ENCODE data around the gene TMEM14A. TPM values are rescaled to one million over a fixed set of nuclear protein-coding genes. Genes with fewer than 3 reads are reported as not detected.
"Not testable (repeated sequence)": the region's sequence is repeated elsewhere in the genome, so short reads cannot be mapped to it uniquely, and the experiment has no call there.

TMEM14A gene
- total RNA-seq, 1 donor from 2014 or later: 14.6 TPM

DNA sequence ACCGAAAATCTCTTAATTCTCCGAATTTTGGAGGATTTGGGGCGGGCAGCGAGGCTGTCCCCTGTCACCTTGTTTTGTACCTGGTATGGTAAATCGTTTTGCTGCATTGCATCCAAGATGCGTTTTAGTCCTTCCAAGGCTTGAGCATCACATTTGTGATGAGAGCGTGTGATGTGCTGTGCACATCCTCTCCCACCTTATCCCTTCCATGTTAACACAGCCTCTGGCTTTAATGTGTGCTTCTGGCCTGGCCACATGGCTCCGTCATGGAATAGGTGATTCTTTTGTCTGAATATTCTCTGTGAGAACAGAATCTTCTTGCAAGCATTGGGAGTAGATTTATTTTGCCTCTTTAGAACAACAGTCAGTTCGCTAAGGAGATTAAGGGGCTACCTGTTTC lies 763 bp downstream of the TMEM14A start:
- DNase-seq (no peak), ATAC-seq (no peak)
- Histone ChIP-seq H3K9me3 (no peaks in the 10 kb centered on the region), H3K27ac (no peak overlapping the region), H3K27me3 (ENCODE audit: low read depth) (no peaks in the 10 kb centered on the region), H3K4me1 (peaks cover 6% of the 10 kb centered on the region), H3K4me3 (peak overlapping the region; percentile 64), H3K36me3 (peaks cover 1% of the 10 kb centered on the region)
- TF ChIP-seq, protein P1, sequence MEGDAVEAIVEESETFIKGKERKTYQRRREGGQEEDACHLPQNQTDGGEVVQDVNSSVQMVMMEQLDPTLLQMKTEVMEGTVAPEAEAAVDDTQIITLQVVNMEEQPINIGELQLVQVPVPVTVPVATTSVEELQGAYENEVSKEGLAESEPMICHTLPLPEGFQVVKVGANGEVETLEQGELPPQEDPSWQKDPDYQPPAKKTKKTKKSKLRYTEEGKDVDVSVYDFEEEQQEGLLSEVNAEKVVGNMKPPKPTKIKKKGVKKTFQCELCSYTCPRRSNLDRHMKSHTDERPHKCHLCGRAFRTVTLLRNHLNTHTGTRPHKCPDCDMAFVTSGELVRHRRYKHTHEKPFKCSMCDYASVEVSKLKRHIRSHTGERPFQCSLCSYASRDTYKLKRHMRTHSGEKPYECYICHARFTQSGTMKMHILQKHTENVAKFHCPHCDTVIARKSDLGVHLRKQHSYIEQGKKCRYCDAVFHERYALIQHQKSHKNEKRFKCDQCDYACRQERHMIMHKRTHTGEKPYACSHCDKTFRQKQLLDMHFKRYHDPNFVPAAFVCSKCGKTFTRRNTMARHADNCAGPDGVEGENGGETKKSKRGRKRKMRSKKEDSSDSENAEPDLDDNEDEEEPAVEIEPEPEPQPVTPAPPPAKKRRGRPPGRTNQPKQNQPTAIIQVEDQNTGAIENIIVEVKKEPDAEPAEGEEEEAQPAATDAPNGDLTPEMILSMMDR (IDR thresholded peaks at IDR 0.05): no peak
- intact Hi-C loops (cut with DNase I): no loop called here

GRCh38 chr6:52672412-52673025 lies 1.6 kb downstream of the TMEM14A start:
- ATAC-seq: no peak
- intact Hi-C loops (cut with DNase I): no loop called here
- H3K36me3 ChIP-seq: peaks cover 9% of the 10 kb centered on the region
- DNase-seq: no peak
- no peaks in the 10 kb centered on the region for H3K9me3 ChIP-seq
- peaks cover 6% of the 10 kb centered on the region for H3K4me1 ChIP-seq
- no peaks in the 10 kb centered on the region for H3K27me3 ChIP-seq (ENCODE audit: low read depth)
- no peak overlapping the region for H3K4me3 ChIP-seq
- no peak overlapping the region for H3K27ac ChIP-seq
- TF ChIP-seq, protein P1 (IDR thresholded peaks at IDR 0.05): no peak

DNA sequence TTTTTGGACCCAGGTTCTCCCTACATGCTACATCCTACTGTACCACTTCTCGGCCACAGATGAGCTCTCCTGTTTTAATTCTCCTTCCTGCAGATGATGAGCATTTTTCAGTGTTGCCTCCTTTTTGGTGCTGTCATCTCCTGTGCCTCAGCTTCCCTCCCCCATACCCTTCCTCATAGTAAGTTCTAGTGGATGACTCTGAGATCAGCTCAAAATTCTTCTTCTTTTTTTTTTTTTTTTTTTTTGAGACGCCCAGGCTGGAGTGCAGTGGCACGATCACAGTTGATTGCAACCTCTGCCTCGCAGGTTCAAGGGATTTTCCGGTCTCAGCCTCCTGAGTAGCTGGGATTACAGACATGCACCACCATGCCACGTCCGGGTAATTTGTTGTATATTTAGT lies 3.8 kb downstream of the TMEM14A start:
- Histone ChIP-seq H3K9me3 (no peaks in the 10 kb centered on the region), H3K27ac (no peak overlapping the region), H3K27me3 (ENCODE audit: low read depth) (no peaks in the 10 kb centered on the region), H3K36me3 (peaks cover 13% of the 10 kb centered on the region), H3K4me3 (no peak overlapping the region), H3K4me1 (peaks cover 6% of the 10 kb centered on the region)
- TF ChIP-seq, protein P1 (IDR thresholded peaks at IDR 0.05): no peak
- no peak for ATAC-seq
- intact Hi-C loops (cut with DNase I): no loop called here
- DNase-seq: no peak

DNA sequence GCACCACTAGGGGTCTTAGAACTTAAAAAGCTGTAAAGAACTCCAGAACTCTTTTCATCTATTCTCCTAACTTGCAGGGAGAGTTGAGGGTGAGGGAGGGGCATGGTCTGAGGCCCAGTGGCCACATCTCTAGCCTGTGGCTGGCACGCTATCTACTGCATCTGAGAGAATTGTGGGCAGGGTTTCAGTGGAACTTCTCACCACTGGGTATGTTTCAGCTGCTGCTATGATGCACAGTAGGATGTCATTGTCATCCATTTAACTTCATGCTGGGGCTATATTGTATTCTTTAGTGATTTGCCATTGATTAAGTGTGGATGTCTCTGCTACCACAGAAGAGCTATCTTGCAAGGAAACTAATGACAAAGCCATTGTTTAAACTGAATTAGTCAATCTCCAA lies 4.5 kb downstream of the TMEM14A start:
- peaks cover 4% of the 10 kb centered on the region for H3K4me1 ChIP-seq
- ATAC-seq: no peak
- no peak for DNase-seq
- TF ChIP-seq, protein P1 (IDR thresholded peaks at IDR 0.05): no peak
- peaks cover 13% of the 10 kb centered on the region for H3K36me3 ChIP-seq
- no peak overlapping the region for H3K27ac ChIP-seq
- H3K27me3 ChIP-seq (ENCODE audit: low read depth): no peaks in the 10 kb centered on the region
- H3K9me3 ChIP-seq: no peaks in the 10 kb centered on the region
- intact Hi-C loops (cut with DNase I): no loop called here
- H3K4me3 ChIP-seq: no peak overlapping the region

DNA sequence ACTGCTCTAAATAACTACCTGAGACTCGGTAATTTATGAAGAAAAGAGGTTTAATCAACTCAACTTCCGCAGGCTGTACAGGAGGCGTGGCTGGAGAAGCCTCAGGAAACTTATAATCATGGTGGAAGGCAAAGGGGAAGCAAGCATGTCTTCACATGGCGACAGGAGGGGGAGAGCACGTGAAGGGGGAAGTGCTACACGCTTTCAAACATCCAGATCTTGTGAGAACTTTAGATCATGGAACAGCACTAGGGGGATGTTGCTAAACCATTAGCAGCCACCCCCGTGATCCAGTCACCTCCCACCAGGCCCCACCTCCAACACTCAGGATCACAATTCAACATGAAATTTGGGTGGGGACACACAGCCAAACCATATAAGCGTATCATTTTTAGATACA lies 5.7 kb downstream of the TMEM14A start:
- peaks cover 18% of the 10 kb centered on the region for H3K36me3 ChIP-seq
- H3K4me1 ChIP-seq; H3K27ac ChIP-seq; H3K27me3 ChIP-seq (ENCODE audit: low read depth); H3K9me3 ChIP-seq; intact Hi-C loops (cut with DNase I); DNase-seq; H3K4me3 ChIP-seq; ATAC-seq: not testable (repeated sequence)

- TF ChIP-seq, protein P1 (IDR thresholded peaks at IDR 0.05): no peak
- no peak for DNase-seq
- ATAC-seq: no peak
- H3K4me3 ChIP-seq: no peak overlapping the region
- no peaks in the 10 kb centered on the region for H3K9me3 ChIP-seq
- no peaks in the 10 kb centered on the region for H3K27me3 ChIP-seq (ENCODE audit: low read depth)
- no peak overlapping the region for H3K27ac ChIP-seq
- no peaks in the 10 kb centered on the region for H3K4me1 ChIP-seq
- H3K36me3 ChIP-seq: peaks cover 48% of the 10 kb centered on the region
- intact Hi-C loops (cut with DNase I): no loop called here
Measured at GRCh38 chr6:52681416-52681815, 10.5 kb downstream of the TMEM14A start.

Data from lower lobe of right lung (tissue), 2 donors.